Stimulated activated CD4-positive, alpha-beta T cell treated with anti-CD3 and anti-CD28 coated beads, Interleukin-15, amount 100 ng/mL, for 1 hour (primary cell): ENCODE data around the gene MYRFL.

Experiments used
- DNase-seq, 2 donors: peaks; one replicate each; pipeline ENCODE4 v3.0.0-alpha.2; 2020; ENCODE audit warnings: low read depth in 1 of 2, low spot score in 1 of 2

MYRFL gene

GRCh38 chr12:69929125-69929524 is 104.1 kb downstream of the MYRFL start:
- no peak for DNase-seq

- DNase-seq, result no peak
Observed at GRCh38 chr12:69929531-69929930, 104.5 kb downstream of the MYRFL start.

- no peak for DNase-seq
Observed at GRCh38 chr12:69931569-69931968, 106.5 kb downstream of the MYRFL start.

- DNase-seq, result no peak
Observed at GRCh38 chr12:69932154-69932553, 107.1 kb downstream of the MYRFL start.

- no peak for DNase-seq
Observed at GRCh38 chr12:69932676-69933552, 107.9 kb downstream of the MYRFL start.

GRCh38 chr12:69934011-69934410 is 109.0 kb downstream of the MYRFL start:
- DNase-seq, result no peak

GRCh38 chr12:69935651-69936100 is 110.6 kb downstream of the MYRFL start:
- DNase-seq, result no peak

GRCh38 chr12:69936214-69936731 is 111.2 kb downstream of the MYRFL start:
- no peak for DNase-seq

GRCh38 chr12:69936766-69937165 is 111.7 kb downstream of the MYRFL start:
- DNase-seq, result no peak

- no peak for DNase-seq
Observed at GRCh38 chr12:69947123-69947522, 122.1 kb downstream of the MYRFL start.

- no peak for DNase-seq
Observed at GRCh38 chr12:69947897-69948296, 122.9 kb downstream of the MYRFL start.

GRCh38 chr12:69948851-69949250 is 123.8 kb downstream of the MYRFL start:
- no peak for DNase-seq

GRCh38 chr12:69949311-69950002 is 124.4 kb downstream of the MYRFL start:
- DNase-seq, result no peak

- no peak for DNase-seq
Observed at GRCh38 chr12:69951108-69951507, 126.1 kb downstream of the MYRFL start.

GRCh38 chr12:69952890-69953289 is 127.9 kb downstream of the MYRFL start:
- no peak for DNase-seq

GRCh38 chr12:69961246-69961645 is 136.2 kb downstream of the MYRFL start:
- no peak for DNase-seq

- no peak for DNase-seq
Observed at GRCh38 chr12:69966409-69966808, 141.4 kb downstream of the MYRFL start.

GRCh38 chr12:69966839-69967238 is 141.8 kb downstream of the MYRFL start:
- DNase-seq, result no peak

GRCh38 chr12:69969011-69969410 is 144.0 kb downstream of the MYRFL start:
- DNase-seq, result no peak

GRCh38 chr12:69972136-69972535 is 147.1 kb downstream of the MYRFL start:
- DNase-seq, result no peak

- DNase-seq, result no peak
Observed at GRCh38 chr12:69978020-69978419, 153.0 kb downstream of the MYRFL start.

GRCh38 chr12:69981881-69982475 is 157.0 kb downstream of the MYRFL start:
- no peak for DNase-seq
